ENCODE data around the gene PRKAR1B. TPM values are rescaled to one million over a fixed set of nuclear protein-coding genes. Genes with fewer than 3 reads are reported as not detected.

Gene PRKAR1B
- polyA plus RNA-seq, 3 donors = 38.9 to 42.7 (median 39.9) TPM

DNA sequence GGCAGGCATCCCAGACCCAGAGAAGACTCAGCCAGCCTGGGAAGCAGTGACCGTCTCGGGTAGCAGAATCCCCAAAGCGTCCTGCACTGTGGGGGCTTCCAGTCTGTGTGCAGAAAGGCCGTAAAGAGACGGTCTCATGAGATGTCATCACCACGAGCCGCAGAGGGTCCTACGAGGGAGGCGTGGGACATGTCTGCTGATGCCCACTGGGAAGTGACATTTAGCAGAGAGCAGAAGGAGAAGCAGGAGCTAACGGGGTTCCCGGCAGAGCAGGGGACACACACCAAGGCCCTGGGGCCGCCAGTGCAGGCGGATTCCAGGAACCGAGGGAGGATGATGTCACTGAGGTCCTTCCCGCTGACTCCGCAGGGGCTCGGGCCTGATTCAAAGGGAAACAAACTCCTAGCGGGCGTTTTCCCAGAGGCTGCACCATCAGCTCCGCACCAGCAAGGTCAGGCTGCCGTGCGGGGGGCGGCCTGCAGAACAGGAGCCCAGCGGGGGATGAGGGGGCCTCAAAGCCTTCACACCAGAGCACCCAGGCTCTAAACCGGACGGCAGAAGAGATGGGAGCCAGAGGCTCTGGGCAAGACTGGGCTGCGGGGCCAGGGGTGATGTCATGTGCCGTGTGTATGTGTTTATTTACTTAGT is 122.1 kb downstream of the PRKAR1B start:
- no peak for DNase-seq

- DNase-seq = no peak
Observed at GRCh38 chr7:604001-604883, 122.8 kb downstream of the PRKAR1B start.

DNA sequence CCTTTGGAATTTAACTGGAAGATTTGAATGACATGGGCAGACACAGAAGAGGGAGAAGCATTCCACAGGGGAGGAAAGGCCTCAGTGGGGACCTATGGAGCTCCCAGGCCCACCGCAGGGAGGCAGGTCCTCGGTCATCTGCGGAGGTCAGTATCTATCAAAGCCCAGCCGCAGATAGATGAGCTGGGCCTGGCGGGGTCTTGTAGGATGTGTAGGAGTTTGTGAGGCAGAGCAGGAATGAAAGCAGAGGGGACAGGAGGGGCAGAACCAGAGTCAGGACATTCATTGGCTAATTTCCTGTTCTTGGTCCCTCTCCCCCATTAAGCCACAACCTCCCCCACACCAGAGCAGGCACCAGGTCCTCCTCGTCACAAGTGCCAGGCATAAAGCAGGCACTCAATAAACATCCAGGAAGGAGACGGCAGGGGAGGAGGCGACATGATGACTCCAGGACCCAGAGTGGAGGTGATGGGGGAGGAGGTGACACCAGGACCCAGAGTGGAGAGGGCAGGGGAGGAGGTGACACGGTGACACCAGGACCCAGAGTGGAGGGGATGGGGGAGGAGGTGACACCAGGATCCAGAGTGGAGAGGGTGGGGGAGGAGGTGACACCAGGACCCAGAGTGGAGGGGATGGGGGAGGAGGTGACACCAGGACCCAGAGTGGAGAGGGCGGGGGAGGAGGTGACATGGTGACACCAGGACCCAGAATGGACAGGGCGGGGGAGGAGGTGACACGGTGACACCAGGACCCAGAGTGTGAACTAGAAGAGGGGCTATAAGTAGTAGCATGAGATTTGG is 123.7 kb downstream of the PRKAR1B start:
- DNase-seq = no peak

DNA sequence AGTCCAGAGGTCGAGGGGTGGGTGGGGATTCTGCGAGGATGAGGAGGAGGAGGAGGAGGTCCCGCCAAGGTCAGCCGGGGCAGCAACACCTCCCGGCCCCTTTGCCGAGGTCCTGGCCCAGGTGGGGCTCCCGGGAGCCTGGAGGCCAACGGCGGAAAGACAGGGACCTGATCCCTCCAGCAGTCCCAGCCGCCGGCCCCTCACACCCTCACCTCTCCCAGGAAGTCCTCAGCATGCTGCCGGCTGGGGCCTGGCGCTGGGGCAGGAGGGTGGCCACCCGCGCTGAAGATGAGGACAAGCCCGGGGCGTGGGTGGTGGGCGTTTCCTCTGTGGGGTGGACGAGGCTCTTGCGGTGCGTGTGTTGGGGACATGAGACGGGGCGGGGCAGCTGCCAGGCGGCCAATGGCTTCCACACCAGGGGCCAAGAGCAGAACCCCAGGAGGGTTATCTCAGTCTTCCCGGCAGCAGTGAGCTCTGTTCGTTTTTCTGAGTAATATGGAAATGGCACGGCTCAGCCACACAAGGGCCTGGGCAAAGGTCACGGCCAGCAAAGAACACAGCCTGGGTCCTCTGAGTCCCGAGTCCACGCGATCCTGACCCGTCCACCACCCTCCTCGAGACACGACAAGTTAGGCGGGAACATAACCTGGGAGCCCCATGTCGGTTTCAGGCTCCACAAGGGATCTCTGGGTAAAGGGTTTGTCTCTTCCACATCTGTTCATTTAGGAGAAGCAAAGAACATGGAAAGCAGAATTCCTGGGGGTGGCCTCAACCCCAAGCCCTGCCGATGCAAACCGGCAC is 124.5 kb downstream of the PRKAR1B start:
- DNase-seq = no peak

- no peak for DNase-seq
Observed at GRCh38 chr7:601595-602340, 125.3 kb downstream of the PRKAR1B start.

- DNase-seq = no peak
Observed at GRCh38 chr7:601036-601594, 126.0 kb downstream of the PRKAR1B start.

DNA sequence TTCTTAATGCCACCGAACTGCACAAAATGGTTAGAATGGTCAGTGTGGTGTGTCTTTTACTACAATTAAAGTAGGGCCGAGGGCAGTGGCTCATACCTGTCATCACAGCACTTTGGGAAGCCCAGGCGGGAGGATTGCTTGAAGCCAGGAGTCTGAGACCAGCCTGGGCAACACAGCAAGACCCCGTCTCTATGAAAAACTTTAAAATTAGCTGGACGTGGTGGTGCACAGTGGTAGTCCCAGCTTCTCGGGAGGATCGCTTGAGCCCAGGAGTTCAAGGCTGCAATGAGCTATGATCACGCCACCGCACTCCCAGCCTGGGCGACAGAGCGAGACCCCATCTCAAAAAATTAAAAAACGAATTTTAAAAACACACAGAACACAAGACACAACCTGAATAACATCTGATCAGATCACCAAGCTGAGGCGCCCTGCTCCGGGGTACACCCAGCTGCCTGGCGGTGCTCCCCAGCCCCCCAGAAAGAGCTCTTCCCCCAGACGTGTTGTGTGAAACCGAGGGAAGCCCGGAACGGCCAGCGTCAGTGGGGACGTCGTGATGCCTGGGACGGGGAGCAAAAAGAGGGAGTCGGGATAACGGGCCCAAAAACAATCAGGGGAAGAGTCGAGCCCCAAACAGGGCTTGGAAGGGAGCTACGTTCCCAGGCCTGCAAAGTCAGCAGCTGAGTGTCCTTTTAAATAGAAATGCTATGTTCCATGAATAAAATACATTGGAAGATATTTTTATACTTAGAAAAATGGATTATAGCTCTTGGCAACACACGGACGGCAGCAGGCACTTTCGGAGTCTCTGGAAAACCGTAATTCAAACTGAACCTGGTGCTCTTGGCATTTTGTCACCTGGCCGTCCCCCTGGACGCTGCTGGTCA is 126.7 kb downstream of the PRKAR1B start:
- no peak for DNase-seq

- DNase-seq = no peak
Observed at GRCh38 chr7:598899-599298, 128.2 kb downstream of the PRKAR1B start.

GRCh38 chr7:597348-598178 is 129.5 kb downstream of the PRKAR1B start:
- DNase-seq = no peak

DNA sequence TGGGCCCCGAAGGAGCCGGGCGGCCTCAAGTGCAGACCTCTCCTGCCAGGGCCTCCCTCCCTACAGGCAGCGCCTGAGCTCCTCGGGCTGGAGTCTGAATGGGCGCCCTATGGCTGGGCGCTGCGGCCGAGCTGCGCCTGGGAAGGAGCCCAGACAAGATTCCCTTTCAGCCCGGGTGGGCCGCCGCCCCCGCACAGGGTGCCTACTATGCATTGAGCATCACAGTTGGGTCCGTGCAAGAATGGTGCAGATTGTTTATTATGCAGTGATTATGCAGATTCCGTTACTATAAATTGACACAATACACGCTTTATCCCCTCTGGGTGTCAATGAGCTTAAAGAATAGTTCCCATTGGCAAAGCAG is 130.3 kb downstream of the PRKAR1B start:
- DNase-seq = no peak

GRCh38 chr7:596071-596818 is 130.8 kb downstream of the PRKAR1B start:
- DNase-seq = no peak

GRCh38 chr7:595621-596010 is 131.5 kb downstream of the PRKAR1B start:
- no peak for DNase-seq

DNA sequence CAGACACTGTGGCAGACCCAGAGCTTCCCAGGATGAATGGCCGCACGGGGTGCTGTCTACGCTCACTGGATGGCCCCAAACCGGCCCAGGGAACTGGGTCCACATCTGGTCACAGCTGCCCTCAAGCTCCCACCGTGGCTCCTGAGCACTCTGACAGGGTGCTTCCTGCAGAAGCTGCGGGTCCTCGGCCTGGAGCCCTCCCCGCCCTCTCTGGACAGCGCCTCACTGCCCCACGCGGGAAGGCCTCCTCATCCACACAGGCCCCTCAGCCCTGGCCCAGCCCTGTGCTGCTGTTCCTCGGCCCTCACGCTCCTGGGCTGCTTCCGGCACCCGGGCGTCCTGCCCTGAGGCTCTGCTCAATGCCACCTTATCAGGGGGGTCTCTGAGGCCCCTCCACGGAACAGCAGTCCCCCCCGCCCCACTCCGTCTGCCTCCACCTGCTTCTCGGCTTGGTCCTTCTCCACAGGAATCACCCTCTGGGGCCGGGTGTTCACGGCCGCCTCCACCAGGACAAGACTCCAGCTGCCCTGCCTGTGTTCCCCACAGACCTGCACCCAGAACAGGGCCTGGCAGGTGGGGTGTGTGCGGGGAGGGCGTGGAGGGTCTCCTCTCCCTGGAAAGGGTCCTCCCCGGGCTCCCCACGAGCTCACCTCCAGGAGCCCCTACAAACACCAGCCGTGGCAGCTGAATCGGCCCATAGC is 132.0 kb downstream of the PRKAR1B start:
- no peak for DNase-seq

- DNase-seq = no peak
Observed at GRCh38 chr7:594212-594913, 132.7 kb downstream of the PRKAR1B start.

DNA sequence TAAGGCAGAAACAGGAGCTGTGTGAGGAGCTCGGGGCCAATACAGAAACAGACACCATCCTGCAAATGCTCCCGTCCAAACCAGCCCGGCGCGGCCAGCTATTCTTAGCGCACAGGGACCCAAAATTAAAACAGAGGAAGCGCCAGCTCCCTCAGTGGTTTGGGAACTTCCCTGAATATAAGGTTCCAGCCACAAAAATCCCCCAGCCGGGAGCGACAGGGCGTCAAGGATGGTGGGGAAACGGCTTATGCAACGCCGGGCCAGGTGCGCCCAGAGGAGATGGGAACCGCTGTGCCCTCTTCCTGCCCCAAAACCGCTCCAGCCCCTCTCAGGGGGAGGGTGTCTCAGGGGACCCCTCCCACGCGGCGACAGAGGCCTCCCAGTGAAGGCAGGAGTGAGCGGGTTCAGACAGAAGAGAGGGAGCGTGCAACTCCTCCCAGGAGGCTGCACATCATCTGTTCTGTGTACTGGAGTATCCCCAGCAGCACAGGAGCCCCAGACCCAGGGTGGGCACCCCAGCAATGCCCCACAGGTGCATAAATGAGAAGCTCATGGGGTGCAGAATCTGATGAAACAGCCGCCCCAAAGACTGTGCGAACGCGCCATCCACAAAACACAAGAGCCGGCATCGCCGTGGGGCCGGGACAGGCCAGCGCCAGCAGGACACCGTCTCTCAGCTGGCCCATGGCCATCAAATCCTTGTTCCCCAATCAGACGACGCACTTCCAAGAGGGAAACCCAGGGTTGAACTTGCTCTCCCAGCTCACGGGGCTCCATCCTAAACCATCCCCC is 133.6 kb downstream of the PRKAR1B start:
- no peak for DNase-seq

All from renal pelvis (tissue), 4 donors.